Ishikawa (cell line): ENCODE results near the gene AGER.

Experiments used
- EGR1 ChIP-seq: IDR thresholded peaks from 2 replicates; pipeline ENCODE4 v1.6.1; 2012
- EP300 ChIP-seq: IDR thresholded peaks from 2 replicates; pipeline ENCODE4 v1.6.1; 2012; ENCODE audit warnings: borderline replicate concordance
- NFIC ChIP-seq: IDR thresholded peaks from 2 replicates; pipeline ENCODE4 v1.6.1; 2012
- RAD21 ChIP-seq: IDR thresholded peaks from 2 replicates; pipeline ENCODE4 v1.6.1; 2012; ENCODE audit warnings: low read depth
- TAF1 ChIP-seq: IDR thresholded peaks from 2 replicates; pipeline ENCODE4 v1.6.1; 2012; ENCODE audit warnings: low read depth, mild to moderate bottlenecking
- TEAD4 ChIP-seq: IDR thresholded peaks from 2 replicates; pipeline ENCODE4 v1.6.1; 2012
- YY1 ChIP-seq: IDR thresholded peaks from 2 replicates; pipeline ENCODE4 v1.6.1; 2012; ENCODE audit warnings: low read depth
- ZBTB7A ChIP-seq: IDR thresholded peaks from 2 replicates; pipeline ENCODE4 v1.6.1; 2012; ENCODE audit warnings: low read depth

DNA sequence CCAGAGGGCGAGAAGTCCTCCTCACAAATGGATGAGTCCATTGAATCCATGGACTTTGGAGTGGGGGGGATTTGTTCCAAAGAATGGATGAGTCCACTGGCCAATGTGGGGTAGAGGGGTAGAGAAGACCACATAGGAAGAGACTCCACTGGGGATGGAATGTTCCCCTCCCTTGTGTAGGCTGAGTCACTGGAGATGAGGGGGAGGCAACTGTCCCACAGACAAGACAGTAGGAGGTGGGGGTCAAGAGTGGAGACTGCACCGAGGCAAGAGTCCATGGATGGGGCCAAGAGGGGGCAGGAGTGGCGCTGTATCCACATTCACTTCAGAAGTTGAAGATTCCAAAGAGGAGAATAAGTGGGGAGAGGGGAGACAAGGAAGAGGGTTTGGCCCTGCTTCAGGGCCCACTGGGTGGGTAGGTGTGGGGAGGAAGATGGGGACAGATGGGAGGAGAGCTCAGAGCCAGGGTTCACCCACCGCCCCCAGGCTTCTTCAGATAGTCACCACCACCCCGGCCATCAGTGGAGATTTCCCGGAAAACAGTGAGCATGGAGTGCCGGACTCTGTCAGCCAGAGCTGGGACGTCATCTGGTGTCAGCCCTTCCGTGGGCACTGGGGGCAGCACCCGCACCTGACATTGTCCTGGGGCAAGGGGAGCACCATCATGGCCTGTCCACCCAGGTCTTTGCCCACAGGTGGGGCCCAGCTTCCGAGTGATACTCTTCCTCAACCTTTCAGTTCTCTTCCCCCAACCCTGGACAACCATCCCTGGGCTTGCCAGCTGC, 15.1 kb downstream of the AGER start:
- TF ChIP-seq RAD21 (no peak), EP300 (no peak), EGR1 (no peak), TAF1 (no peak), YY1 (no peak), ZBTB7A (no peak), NFIC (no peak), TEAD4 (no peak)
